Lower leg skin (tissue), 3 donors: ENCODE results near the gene NLRP3.

Source experiments
- CTCF ChIP-seq, 3 donors: fragments of 450-650 bp; IDR thresholded peaks; one replicate each; pipeline ENCODE4 v1.5.1; 2016; ENCODE audit warnings: antibody characterized with exemption in 3 of 3, mild to moderate bottlenecking in 3 of 3, moderate library complexity in 2 of 3
- POLR2A ChIP-seq, 2 donors: fragments of 450-650 bp; IDR thresholded peaks; one replicate each; pipeline ENCODE4 v1.6.1; 2016 to 2017; ENCODE audit warnings: antibody characterized with exemption in 2 of 2, mild to moderate bottlenecking in 1 of 2, moderate library complexity in 1 of 2

GRCh38 chr1:247442164-247442563, 26.2 kb downstream of the NLRP3 start:
- TF ChIP-seq CTCF (IDR thresholded peaks at IDR 0.05): no peak
- TF ChIP-seq POLR2A (IDR thresholded peaks at IDR 0.05): no peak
